Vagina (tissue), 2 donors: Measurements from ENCODE around the gene SEMA3A.

Source experiments
- CTCF ChIP-seq, 3 experiments: fragments of 450-650 bp in 2 of 3; fragments of 200-600 bp in 1 of 3; sonication (generic) in 1 of 3; IDR thresholded peaks; one replicate each; pipeline ENCODE4 v1.5.1; 2017 to 2019; ENCODE audit warnings: antibody characterized with exemption in 3 of 3, mild to moderate bottlenecking in 2 of 3, moderate library complexity in 2 of 3
- POLR2AphosphoS5 ChIP-seq, 2 donors: sonication (generic); formaldehyde crosslinking; IDR thresholded peaks; one replicate each; pipeline ENCODE4 v1.9.0; 2017; ENCODE audit warnings: antibody characterized with exemption in 2 of 2, mild to moderate bottlenecking in 2 of 2, low read depth in 1 of 2; ENCODE audit not compliant: insufficient read depth in 1 of 2

- TF ChIP-seq CTCF (IDR thresholded peaks at IDR 0.05) (no peak), POLR2AphosphoS5 (IDR thresholded peaks at IDR 0.05; ENCODE audit: insufficient read depth in 1 of 2, low read depth in 1 of 2) (no peak)
Measured at GRCh38 chr7:84009051-84009450, 185.5 kb downstream of the SEMA3A start.
